IPS-15b (cell line): ENCODE measurements around the gene LPCAT3.

ENCODE experiments used
- H3K27me3 ChIP-seq: one replicate; pipeline ENCODE4 v1.6.1; 2013; ENCODE audit warnings: low read length; ENCODE audit not compliant: control insufficient read depth, insufficient read depth
- H3K36me3 ChIP-seq: one replicate; pipeline ENCODE4 v1.6.1; 2013; ENCODE audit warnings: low read length; ENCODE audit not compliant: control insufficient read depth, insufficient read depth
- H3K4me1 ChIP-seq: one replicate; pipeline ENCODE4 v1.6.1; 2013; ENCODE audit warnings: mild to moderate bottlenecking, low read length; ENCODE audit not compliant: control insufficient read depth, insufficient read depth
- H3K4me3 ChIP-seq: one replicate; pipeline ENCODE4 v1.5.1; 2013; ENCODE audit warnings: low read depth, low read length
- H3K9ac ChIP-seq: one replicate; pipeline ENCODE4 v1.6.1; 2013; ENCODE audit warnings: low read depth, mild to moderate bottlenecking, low read length
- H3K9me3 ChIP-seq: one replicate; pipeline ENCODE4 v1.6.1; 2013; ENCODE audit warnings: mild to moderate bottlenecking, low read length; ENCODE audit not compliant: control insufficient read depth, insufficient read depth

The LPCAT3 gene

GRCh38 chr12:6987956-6988553, 30.2 kb downstream of the LPCAT3 start:
- H3K9me3 ChIP-seq: no peaks in the 10 kb centered on the region
- no peaks in the 10 kb centered on the region for H3K27me3 ChIP-seq
- H3K36me3 ChIP-seq: no peaks in the 10 kb centered on the region
- H3K4me1 ChIP-seq: no peaks in the 10 kb centered on the region
- H3K4me3 ChIP-seq: no peak overlapping the region
- no peak overlapping the region for H3K9ac ChIP-seq

- H3K4me1 ChIP-seq: no peaks in the 10 kb centered on the region
- no peak overlapping the region for H3K9ac ChIP-seq
- no peak overlapping the region for H3K4me3 ChIP-seq
- no peaks in the 10 kb centered on the region for H3K9me3 ChIP-seq
- peaks cover 16% of the 10 kb centered on the region for H3K36me3 ChIP-seq
- no peaks in the 10 kb centered on the region for H3K27me3 ChIP-seq
Measured at GRCh38 chr12:6982532-6982931, 35.7 kb downstream of the LPCAT3 start.

GRCh38 chr12:6981152-6982052, 36.9 kb downstream of the LPCAT3 start:
- Histone ChIP-seq H3K27me3 (no peaks in the 10 kb centered on the region), H3K36me3 (peaks cover 26% of the 10 kb centered on the region), H3K4me1 (no peaks in the 10 kb centered on the region), H3K4me3 (no peak overlapping the region), H3K9ac (no peak overlapping the region), H3K9me3 (no peaks in the 10 kb centered on the region)

GRCh38 chr12:6980740-6981139, 37.5 kb downstream of the LPCAT3 start:
- no peaks in the 10 kb centered on the region for H3K4me1 ChIP-seq
- no peak overlapping the region for H3K9ac ChIP-seq
- H3K9me3 ChIP-seq: no peaks in the 10 kb centered on the region
- no peak overlapping the region for H3K4me3 ChIP-seq
- H3K36me3 ChIP-seq: peaks cover 28% of the 10 kb centered on the region
- H3K27me3 ChIP-seq: no peaks in the 10 kb centered on the region

DNA sequence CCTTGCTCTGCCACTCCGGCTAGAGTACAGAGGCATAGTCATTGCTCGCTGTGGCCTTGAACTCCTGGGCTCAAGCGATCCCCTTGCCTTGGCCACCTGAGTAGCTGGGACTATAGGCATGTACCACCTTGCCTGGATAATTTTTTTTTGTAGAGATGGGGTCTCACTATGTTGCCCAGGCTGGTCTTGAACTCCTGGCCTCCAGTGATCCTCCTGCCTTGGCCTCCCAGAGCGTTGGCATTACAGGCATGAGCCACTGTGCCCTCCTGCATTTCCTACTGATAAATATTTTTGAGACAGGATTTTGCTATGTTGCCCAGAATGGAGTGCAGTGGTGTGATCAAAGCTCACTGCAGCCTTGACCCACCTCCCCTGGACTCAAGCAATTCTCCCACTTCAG, 38.2 kb downstream of the LPCAT3 start:
- no peaks in the 10 kb centered on the region for H3K4me1 ChIP-seq
- no peaks in the 10 kb centered on the region for H3K9me3 ChIP-seq
- H3K9ac ChIP-seq: no peak overlapping the region
- no peak overlapping the region for H3K4me3 ChIP-seq
- H3K36me3 ChIP-seq: peaks cover 35% of the 10 kb centered on the region
- no peaks in the 10 kb centered on the region for H3K27me3 ChIP-seq

- Histone ChIP-seq H3K4me1 (no peaks in the 10 kb centered on the region), H3K9ac (no peak overlapping the region), H3K9me3 (no peaks in the 10 kb centered on the region), H3K27me3 (no peaks in the 10 kb centered on the region), H3K36me3 (peaks cover 41% of the 10 kb centered on the region), H3K4me3 (no peak overlapping the region)
Measured at GRCh38 chr12:6979453-6979852, 38.8 kb downstream of the LPCAT3 start.

DNA sequence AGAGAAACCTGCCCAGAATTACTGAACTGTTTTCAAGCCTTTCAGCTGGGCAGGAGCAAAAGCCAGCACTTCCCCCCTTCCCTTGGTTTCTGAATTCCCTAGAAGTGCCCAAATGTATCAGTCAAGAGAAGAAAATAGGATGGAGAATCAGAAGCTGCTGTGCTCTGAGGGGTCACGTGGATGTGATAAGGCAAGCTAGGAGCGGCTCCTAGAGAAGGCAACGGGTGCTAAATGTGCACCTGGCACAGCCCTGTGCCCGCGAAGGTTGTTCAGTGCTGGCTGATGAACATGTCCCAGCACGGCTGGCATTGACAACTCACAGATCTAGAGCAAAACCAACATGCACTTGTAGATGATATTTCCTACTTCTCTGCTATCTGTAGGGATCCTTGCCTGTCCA, 39.3 kb downstream of the LPCAT3 start:
- Histone ChIP-seq H3K9me3 (no peaks in the 10 kb centered on the region), H3K27me3 (no peaks in the 10 kb centered on the region), H3K36me3 (peaks cover 45% of the 10 kb centered on the region), H3K9ac (no peak overlapping the region), H3K4me1 (no peaks in the 10 kb centered on the region), H3K4me3 (no peak overlapping the region)

DNA sequence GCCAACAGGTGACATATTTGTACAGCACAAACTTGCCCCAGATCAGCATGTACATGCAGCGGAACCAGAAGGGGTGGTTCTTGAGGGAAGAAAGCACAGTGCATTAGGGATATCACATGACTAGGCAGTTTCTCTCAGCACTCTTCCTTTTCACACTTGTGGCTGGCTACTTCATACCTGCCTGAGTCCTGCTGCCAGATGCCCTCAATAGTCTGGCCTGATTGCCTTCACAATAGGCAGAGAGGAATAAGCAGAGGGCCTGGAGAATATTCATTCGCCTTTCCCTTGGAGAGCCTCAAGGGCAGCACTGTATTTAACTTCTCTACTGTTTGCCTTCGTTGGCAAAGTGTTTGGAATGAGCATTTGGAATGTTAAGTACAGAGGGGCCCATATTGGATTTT, 39.7 kb downstream of the LPCAT3 start:
- H3K9me3 ChIP-seq: no peaks in the 10 kb centered on the region
- H3K4me1 ChIP-seq: no peaks in the 10 kb centered on the region
- no peaks in the 10 kb centered on the region for H3K27me3 ChIP-seq
- H3K36me3 ChIP-seq: peaks cover 48% of the 10 kb centered on the region
- no peak overlapping the region for H3K4me3 ChIP-seq
- no peak overlapping the region for H3K9ac ChIP-seq

- Histone ChIP-seq H3K9me3 (no peaks in the 10 kb centered on the region), H3K27me3 (no peaks in the 10 kb centered on the region), H3K4me1 (no peaks in the 10 kb centered on the region), H3K36me3 (peaks cover 48% of the 10 kb centered on the region), H3K9ac (no peak overlapping the region), H3K4me3 (no peak overlapping the region)
Measured at GRCh38 chr12:6978188-6978587, 40.1 kb downstream of the LPCAT3 start.

DNA sequence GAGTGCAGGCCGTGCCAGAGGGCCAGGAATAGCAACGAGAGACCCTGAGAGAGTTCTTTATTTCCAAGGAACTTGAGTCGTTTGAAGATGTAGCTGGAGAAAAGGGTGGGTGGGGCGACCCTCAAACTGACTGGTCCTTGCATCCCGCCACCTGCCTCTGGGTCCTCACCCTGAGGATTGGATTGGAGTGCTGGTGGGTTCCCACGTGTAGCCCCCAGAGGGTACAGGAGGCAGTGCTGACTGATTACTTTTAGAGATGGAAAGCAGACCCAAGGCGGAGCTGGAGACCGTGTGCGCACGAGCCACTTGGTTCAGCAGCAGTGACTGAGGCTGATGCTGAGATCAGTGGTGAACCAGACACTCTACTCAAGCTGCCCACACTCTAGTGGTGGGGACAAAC, 40.6 kb downstream of the LPCAT3 start:
- H3K4me1 ChIP-seq: no peaks in the 10 kb centered on the region

GRCh38 chr12:6975297-6976032, 42.8 kb downstream of the LPCAT3 start:
- peaks cover 42% of the 10 kb centered on the region for H3K36me3 ChIP-seq
- H3K4me3 ChIP-seq: no peak overlapping the region
- no peaks in the 10 kb centered on the region for H3K27me3 ChIP-seq
- no peaks in the 10 kb centered on the region for H3K9me3 ChIP-seq
- H3K4me1 ChIP-seq: peaks cover 2% of the 10 kb centered on the region
- H3K9ac ChIP-seq: no peak overlapping the region

More for the DNA sequence above, 40.6 kb downstream of the LPCAT3 start:
- no peak overlapping the region for H3K4me3 ChIP-seq
- peaks cover 48% of the 10 kb centered on the region for H3K36me3 ChIP-seq
- no peaks in the 10 kb centered on the region for H3K9me3 ChIP-seq
- no peaks in the 10 kb centered on the region for H3K27me3 ChIP-seq
- peak overlapping the region; percentile 18 for H3K9ac ChIP-seq
